DND-41 (cell line): ENCODE results near the gene B3GNT5.

Experiments
- ATAC-seq: fragments of 200-7000 bp; cut with Tn5 transposase; 3 replicates; pipeline ENCODE4 v1.9.1; 2021; ENCODE audit warnings: low read depth; ENCODE audit not compliant: insufficient read depth
- DNase-seq: peaks from one replicate; pipeline ENCODE4 v3.0.0-alpha.2; 2020
- H2AFZ ChIP-seq: 2 replicates; pipeline ENCODE4 v1.6.0; 2012; ENCODE audit warnings: low read depth, low read length
- H3K27ac ChIP-seq: 2 replicates; pipeline ENCODE4 v1.5.1; 2012; ENCODE audit warnings: low read length, inconsistent platforms
- H3K27me3 ChIP-seq: fragments of 200-600 bp; sonication (generic); 2 replicates; pipeline ENCODE4 v1.6.0; 2012; ENCODE audit warnings: low read length, mild to moderate bottlenecking, inconsistent platforms; ENCODE audit not compliant: insufficient read depth, poor library complexity
- H3K36me3 ChIP-seq: 2 replicates; pipeline ENCODE4 v1.5.1; 2012; ENCODE audit warnings: low read length, inconsistent platforms; ENCODE audit not compliant: insufficient read depth
- H3K4me1 ChIP-seq: 2 replicates; pipeline ENCODE4 v1.5.1; 2012; ENCODE audit warnings: mild to moderate bottlenecking, low read length; ENCODE audit not compliant: insufficient read depth
- H3K4me2 ChIP-seq: 2 replicates; pipeline ENCODE4 v1.6.0; 2012; ENCODE audit warnings: mild to moderate bottlenecking, moderate library complexity, low read length, inconsistent platforms; ENCODE audit not compliant: insufficient read depth
- H3K4me3 ChIP-seq, 2 experiments: fragments of 200-600 bp in 1 of 2; shearing (Covaris generic) in 1 of 2; 2 replicates each; pipeline ENCODE4 v1.5.1; 2012 to 2016; ENCODE audit warnings: inconsistent platforms in 2 of 2, low read length in 2 of 2, mild to moderate bottlenecking in 2 of 2, low read depth in 1 of 2, moderate library complexity in 1 of 2
- H3K79me2 ChIP-seq: 2 replicates; pipeline ENCODE4 v1.6.0; 2012; ENCODE audit warnings: low read length, inconsistent platforms; ENCODE audit not compliant: insufficient read depth
- H3K9ac ChIP-seq: 2 replicates; pipeline ENCODE4 v1.6.0; 2012; ENCODE audit warnings: low read depth, mild to moderate bottlenecking, inconsistent platforms, low read length, moderate library complexity
- H3K9me3 ChIP-seq: 2 replicates; pipeline ENCODE4 v1.5.1; 2012; ENCODE audit warnings: low read length, moderate library complexity, mild to moderate bottlenecking, inconsistent platforms; ENCODE audit not compliant: insufficient read depth, severe bottlenecking
- H4K20me1 ChIP-seq: 2 replicates; pipeline ENCODE4 v1.6.0; 2012; ENCODE audit warnings: low read length; ENCODE audit not compliant: insufficient read depth
- EZH2 ChIP-seq: IDR thresholded peaks from 3 replicates; pipeline ENCODE4 v1.6.1; 2012; ENCODE audit warnings: borderline replicate concordance, low read depth, mild to moderate bottlenecking, moderate library complexity, low read length, inconsistent platforms; ENCODE audit not compliant: severe bottlenecking
- TF ChIP-seq, protein P1 (sequence below): IDR thresholded peaks from 2 replicates; pipeline ENCODE4 v1.5.1; 2012; ENCODE audit warnings: borderline replicate concordance, low read length, moderate library complexity, mild to moderate bottlenecking; ENCODE audit not compliant: poor library complexity, severe bottlenecking; ENCODE audit errors: extremely low read depth

The B3GNT5 gene

DNA sequence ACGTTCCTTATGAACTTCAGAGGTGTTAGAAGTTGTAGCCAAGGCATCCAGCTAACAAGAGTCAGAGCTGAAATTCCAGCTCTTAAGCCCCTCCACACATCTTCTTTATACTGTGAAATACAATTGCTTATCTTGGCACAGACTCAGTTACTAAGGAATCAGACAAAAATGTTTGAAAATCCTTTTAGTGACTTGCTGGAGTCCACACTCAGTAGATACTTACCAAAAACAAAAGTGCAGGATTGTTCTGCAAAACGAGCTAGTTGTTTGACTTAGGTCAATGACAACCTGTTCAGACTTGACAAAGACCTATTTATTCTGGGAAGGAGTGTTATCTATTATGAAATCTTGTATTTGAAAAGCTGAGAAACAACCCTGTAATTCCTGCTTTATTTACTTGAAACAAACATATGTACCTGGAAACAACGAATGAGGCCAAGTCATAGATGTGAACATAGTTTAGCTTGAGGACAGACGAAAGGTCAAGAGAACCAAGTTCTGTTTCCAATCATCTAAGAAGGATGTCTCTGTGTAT is 38.5 kb downstream of the B3GNT5 start:
- H4K20me1 ChIP-seq = no peaks in the 10 kb centered on the region
- no peak overlapping the region for H3K27ac ChIP-seq
- no peaks in the 10 kb centered on the region for H3K27me3 ChIP-seq
- H3K36me3 ChIP-seq = no peaks in the 10 kb centered on the region
- no peaks in the 10 kb centered on the region; the same call in 1 of the 2 replicates for H3K4me1 ChIP-seq
- ATAC-seq (no peak), DNase-seq (no peak)
- no peak overlapping the region for H2AFZ ChIP-seq
- no peak for TF ChIP-seq EZH2
- no peaks in the 10 kb centered on the region for H3K9me3 ChIP-seq
- no peak overlapping the region for H3K9ac ChIP-seq
- no peak overlapping the region for H3K4me3 ChIP-seq
- H3K4me2 ChIP-seq = no peak overlapping the region
- H3K79me2 ChIP-seq = no peaks in the 10 kb centered on the region

DNA sequence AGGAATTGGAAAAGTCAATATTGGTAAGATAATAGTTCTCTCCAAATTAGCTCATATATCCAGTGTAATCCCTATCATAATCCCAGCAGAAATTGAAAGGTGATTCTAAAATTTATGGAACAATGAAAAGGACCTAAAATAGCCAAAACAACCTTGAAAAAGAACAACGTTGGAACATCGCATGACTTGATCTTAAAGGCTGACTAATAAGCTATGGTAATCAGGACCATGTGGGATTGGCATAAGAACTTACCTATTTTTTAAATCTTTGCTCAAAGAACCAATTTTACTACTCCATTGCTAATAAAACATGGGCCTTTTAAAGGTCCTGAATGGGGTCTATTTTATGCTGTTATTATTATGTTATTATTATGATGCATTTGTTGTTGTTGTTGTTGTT is 40.9 kb downstream of the B3GNT5 start:
- H3K4me2 ChIP-seq = no peak overlapping the region
- ATAC-seq = no peak
- H4K20me1 ChIP-seq = no peaks in the 10 kb centered on the region
- no peak overlapping the region for H3K27ac ChIP-seq
- no peak for DNase-seq
- H3K36me3 ChIP-seq = no peaks in the 10 kb centered on the region
- H3K9ac ChIP-seq = no peak overlapping the region
- H2AFZ ChIP-seq = no peak overlapping the region
- H3K4me3 ChIP-seq = no peak overlapping the region
- no peaks in the 10 kb centered on the region for H3K9me3 ChIP-seq
- no peaks in the 10 kb centered on the region for H3K27me3 ChIP-seq
- TF ChIP-seq, protein P1, sequence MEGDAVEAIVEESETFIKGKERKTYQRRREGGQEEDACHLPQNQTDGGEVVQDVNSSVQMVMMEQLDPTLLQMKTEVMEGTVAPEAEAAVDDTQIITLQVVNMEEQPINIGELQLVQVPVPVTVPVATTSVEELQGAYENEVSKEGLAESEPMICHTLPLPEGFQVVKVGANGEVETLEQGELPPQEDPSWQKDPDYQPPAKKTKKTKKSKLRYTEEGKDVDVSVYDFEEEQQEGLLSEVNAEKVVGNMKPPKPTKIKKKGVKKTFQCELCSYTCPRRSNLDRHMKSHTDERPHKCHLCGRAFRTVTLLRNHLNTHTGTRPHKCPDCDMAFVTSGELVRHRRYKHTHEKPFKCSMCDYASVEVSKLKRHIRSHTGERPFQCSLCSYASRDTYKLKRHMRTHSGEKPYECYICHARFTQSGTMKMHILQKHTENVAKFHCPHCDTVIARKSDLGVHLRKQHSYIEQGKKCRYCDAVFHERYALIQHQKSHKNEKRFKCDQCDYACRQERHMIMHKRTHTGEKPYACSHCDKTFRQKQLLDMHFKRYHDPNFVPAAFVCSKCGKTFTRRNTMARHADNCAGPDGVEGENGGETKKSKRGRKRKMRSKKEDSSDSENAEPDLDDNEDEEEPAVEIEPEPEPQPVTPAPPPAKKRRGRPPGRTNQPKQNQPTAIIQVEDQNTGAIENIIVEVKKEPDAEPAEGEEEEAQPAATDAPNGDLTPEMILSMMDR = no peak
- TF ChIP-seq EZH2 = no peak
- no peaks in the 10 kb centered on the region for H3K4me1 ChIP-seq
- no peaks in the 10 kb centered on the region for H3K79me2 ChIP-seq

DNA sequence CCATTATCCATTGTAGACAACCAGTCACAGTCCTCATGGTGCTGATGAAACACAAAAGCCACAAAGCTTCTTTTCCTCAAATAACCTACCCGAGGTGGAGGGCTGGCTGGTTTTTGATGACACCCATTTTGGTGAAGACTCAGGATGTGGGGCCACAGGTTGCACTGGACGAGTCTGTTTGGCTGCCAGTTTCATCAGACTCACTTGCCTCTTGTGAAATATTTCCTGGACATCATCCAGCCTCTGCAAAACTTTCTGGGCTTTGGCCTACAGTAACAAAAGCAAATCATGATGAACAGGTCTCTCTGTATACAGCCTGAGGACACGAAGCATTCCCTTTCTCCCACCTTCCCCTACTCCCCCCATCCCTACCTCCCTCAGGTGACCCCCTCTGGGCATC is 42.2 kb downstream of the B3GNT5 start:
- ATAC-seq = no peak
- DNase-seq = no peak
- H3K79me2 ChIP-seq = no peaks in the 10 kb centered on the region
- no peak overlapping the region for H3K4me3 ChIP-seq
- H4K20me1 ChIP-seq = no peaks in the 10 kb centered on the region
- H3K27me3 ChIP-seq = no peaks in the 10 kb centered on the region
- no peaks in the 10 kb centered on the region for H3K9me3 ChIP-seq
- H3K4me2 ChIP-seq = no peak overlapping the region
- H3K27ac ChIP-seq = no peak overlapping the region
- H3K4me1 ChIP-seq = no peaks in the 10 kb centered on the region
- H2AFZ ChIP-seq = no peak overlapping the region
- H3K36me3 ChIP-seq = no peaks in the 10 kb centered on the region
- H3K9ac ChIP-seq = no peak overlapping the region
- no peak for TF ChIP-seq EZH2
- TF ChIP-seq, protein P1 = no peak

DNA sequence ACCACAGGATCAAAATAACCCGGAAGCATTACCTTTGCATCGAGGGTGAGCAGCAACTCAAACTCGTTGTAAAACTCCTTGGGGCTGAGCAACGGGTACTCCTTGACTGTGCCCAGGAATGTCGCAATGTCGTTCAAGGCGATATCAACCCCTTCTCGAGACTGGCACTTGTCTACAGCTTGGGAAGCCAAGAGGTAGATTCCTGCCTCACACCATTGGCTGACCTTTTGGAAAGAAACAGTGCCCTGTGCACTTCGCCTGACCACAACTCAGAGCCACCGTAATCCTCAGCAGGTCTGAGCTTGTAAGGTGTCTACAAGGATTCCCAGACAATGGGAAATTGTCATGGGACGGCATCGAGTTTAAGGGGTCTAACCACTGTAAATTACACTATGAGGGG is 43.9 kb downstream of the B3GNT5 start:
- Histone ChIP-seq H3K27me3 (no peaks in the 10 kb centered on the region), H4K20me1 (no peaks in the 10 kb centered on the region), H3K4me3 (no peak overlapping the region), H3K36me3 (no peaks in the 10 kb centered on the region), H3K4me2 (no peak overlapping the region), H3K4me1 (peaks cover 5% of the 10 kb centered on the region), H3K9ac (no peak overlapping the region), H3K27ac (no peak overlapping the region), H3K79me2 (no peaks in the 10 kb centered on the region), H3K9me3 (no peaks in the 10 kb centered on the region), H2AFZ (no peak overlapping the region)
- TF ChIP-seq EZH2 = no peak
- TF ChIP-seq, protein P1 = no peak
- ATAC-seq (no peak), DNase-seq (no peak)
